Liver (tissue), 9 donors: ENCODE results near the gene ZNF628. TPM values are rescaled to one million over a fixed set of nuclear protein-coding genes. Genes with fewer than 3 reads are reported as not detected.

Source experiments
- DNase-seq: peaks from one replicate; pipeline ENCODE4 v3.0.0-alpha.2; 2017; ENCODE audit warnings: low spot score
- H3K27ac ChIP-seq, 2 donors: one replicate each; pipeline ENCODE4 v1.7.0; 2013; ENCODE audit warnings: inconsistent platforms in 2 of 2, low read length in 2 of 2, control low read depth in 1 of 2, low read depth in 1 of 2, mild to moderate bottlenecking in 1 of 2
- H3K27me3 ChIP-seq, 4 donors: one replicate each; pipeline versions ENCODE4 v1.6.1 to v1.7.0; 2013; ENCODE audit warnings: low read length in 3 of 4, inconsistent platforms in 1 of 4, mild to moderate bottlenecking in 1 of 4, moderate library complexity in 1 of 4; ENCODE audit not compliant: control insufficient read depth in 4 of 4, insufficient read depth in 4 of 4
- H3K36me3 ChIP-seq, 4 donors: one replicate each; pipeline versions ENCODE4 v1.6.1 to v1.7.0; 2013; ENCODE audit warnings: low read length in 3 of 4, mild to moderate bottlenecking in 3 of 4, low read depth in 1 of 4, moderate library complexity in 1 of 4; ENCODE audit not compliant: control insufficient read depth in 4 of 4, insufficient read depth in 3 of 4
- H3K4me1 ChIP-seq, 4 donors: one replicate each; pipeline versions ENCODE4 v1.6.1 to v1.7.0; 2013; ENCODE audit warnings: low read length in 3 of 4, mild to moderate bottlenecking in 3 of 4, moderate library complexity in 1 of 4; ENCODE audit not compliant: control insufficient read depth in 4 of 4, insufficient read depth in 4 of 4
- H3K4me3 ChIP-seq, 3 donors: one replicate each; pipeline versions ENCODE4 v1.6.1 to v1.7.0; 2013; ENCODE audit warnings: low read length in 3 of 3, control low read depth in 1 of 3, low read depth in 1 of 3, mild to moderate bottlenecking in 1 of 3
- H3K9ac ChIP-seq, 2 donors: one replicate each; pipeline ENCODE4 v1.7.0; 2013; ENCODE audit warnings: low read length in 2 of 2, mild to moderate bottlenecking in 2 of 2, moderate library complexity in 2 of 2, control low read depth in 1 of 2, low read depth in 1 of 2
- H3K9me3 ChIP-seq, 4 donors: one replicate each; pipeline versions ENCODE4 v1.6.1 to v1.7.0; 2013; ENCODE audit warnings: low read length in 3 of 4; ENCODE audit not compliant: control insufficient read depth in 4 of 4
- EGR1 ChIP-seq, 2 donors: IDR thresholded peaks; 2 replicates each; pipeline ENCODE4 v1.6.1; 2016 to 2018; ENCODE audit warnings: antibody characterized with exemption in 2 of 2, low read depth in 2 of 2
- FOXA1 ChIP-seq: IDR thresholded peaks from 2 replicates; pipeline ENCODE4 v1.6.1; 2016; ENCODE audit warnings: antibody characterized with exemption
- FOXA2 ChIP-seq: IDR thresholded peaks from 2 replicates; pipeline ENCODE4 v1.6.1; 2016; ENCODE audit warnings: antibody characterized with exemption
- GABPA ChIP-seq, 2 donors: IDR thresholded peaks in 1 of 2; conservative IDR thresholded peaks in 1 of 2; 2 replicates each; pipeline ENCODE4 v1.6.1; 2016; ENCODE audit warnings: antibody characterized with exemption in 2 of 2, mild to moderate bottlenecking in 1 of 2, moderate library complexity in 1 of 2
- HNF4A ChIP-seq, 2 donors: conservative IDR thresholded peaks; 2 replicates each; pipeline ENCODE4 v1.6.1; 2016; ENCODE audit warnings: antibody characterized with exemption in 2 of 2, mild to moderate bottlenecking in 2 of 2
- HNF4G ChIP-seq: IDR thresholded peaks from 2 replicates; pipeline ENCODE4 v1.6.1; 2016; ENCODE audit warnings: antibody characterized with exemption
- JUND ChIP-seq, 2 donors: IDR thresholded peaks; 2 replicates each; pipeline ENCODE4 v1.6.1; 2016; ENCODE audit warnings: antibody characterized with exemption in 2 of 2
- NR2F2 ChIP-seq: IDR thresholded peaks from 2 replicates; pipeline ENCODE4 v1.6.1; 2016; ENCODE audit warnings: antibody characterized with exemption
- RAD21 ChIP-seq, 2 donors: IDR thresholded peaks; 2 replicates each; pipeline ENCODE4 v1.6.1; 2016; ENCODE audit warnings: antibody characterized with exemption in 2 of 2, mild to moderate bottlenecking in 2 of 2
- RXRA ChIP-seq, 2 donors: IDR thresholded peaks; 2 replicates each; pipeline ENCODE4 v1.6.1; 2017 to 2018; ENCODE audit warnings: antibody characterized with exemption in 2 of 2, mild to moderate bottlenecking in 1 of 2
- SP1 ChIP-seq: IDR thresholded peaks from 2 replicates; pipeline ENCODE4 v1.6.1; 2018; ENCODE audit warnings: antibody characterized with exemption, mild to moderate bottlenecking
- TAF1 ChIP-seq: conservative IDR thresholded peaks from 2 replicates; pipeline ENCODE4 v1.6.1; 2016; ENCODE audit warnings: antibody characterized with exemption, mild to moderate bottlenecking
- YY1 ChIP-seq: IDR thresholded peaks from 2 replicates; pipeline ENCODE4 v1.6.1; 2016; ENCODE audit warnings: antibody characterized with exemption, mild to moderate bottlenecking
- WGBS: extraction: QIAGEN DNeasy Blood & Tissue Kit; methylation state at CpG from one replicate; pipeline ENCODE4 v1.1.7; 2013; 5-methylcytosine and 5-hydroxymethylcytosine counted together
- polyA plus RNA-seq, 2 donors: library from polyadenylated mRNA; stranded (reverse) in 1 of 2; unstranded in 1 of 2; fragments of 200-250 nt in 1 of 2; fragments of >200 nt in 1 of 2; fragmentation: Nextera tagmentation in 1 of 2; extraction: Ambion mirVana in 1 of 2; gene quantifications; one replicate each; pipeline versions ENCODE4 v1.2.1 to v1.2.3, GENCODE V29; 2013 to 2015
- total RNA-seq, 2 donors: library from RNA; depleted of rRNA; stranded (reverse); fragments of >200 nt; gene quantifications; one replicate each; pipeline ENCODE4 v1.2.3, GENCODE V29; 2014
- TF ChIP-seq, protein P1 (sequence below): fragments of 150-350 bp; IDR thresholded peaks from 2 replicates; pipeline ENCODE4 v1.5.1; 2017; ENCODE audit warnings: improper control_type of control experiment, low read depth, low read length; ENCODE audit not compliant: missing input control
- TF ChIP-seq, protein P2 (sequence below): IDR thresholded peaks from 2 replicates; pipeline ENCODE4 v1.6.1; 2016; ENCODE audit warnings: antibody characterized with exemption, mild to moderate bottlenecking
- TF ChIP-seq, protein P3 (sequence below): IDR thresholded peaks from 2 replicates; pipeline ENCODE4 v1.6.1; 2016; ENCODE audit warnings: antibody characterized with exemption
- TF ChIP-seq, protein P4 (sequence below): IDR thresholded peaks from 2 replicates; pipeline ENCODE4 v1.6.1; 2016; ENCODE audit warnings: antibody characterized with exemption
- donor health status: healthy.
- donor health status: healthy.
- donor health status: healthy.
- donor health status: healthy.
- donor health status: healthy.

ZNF628 gene
- total and polyA plus RNA-seq, 4 donors: 0.99 to 4.4 (median 1.5) TPM

DNA sequence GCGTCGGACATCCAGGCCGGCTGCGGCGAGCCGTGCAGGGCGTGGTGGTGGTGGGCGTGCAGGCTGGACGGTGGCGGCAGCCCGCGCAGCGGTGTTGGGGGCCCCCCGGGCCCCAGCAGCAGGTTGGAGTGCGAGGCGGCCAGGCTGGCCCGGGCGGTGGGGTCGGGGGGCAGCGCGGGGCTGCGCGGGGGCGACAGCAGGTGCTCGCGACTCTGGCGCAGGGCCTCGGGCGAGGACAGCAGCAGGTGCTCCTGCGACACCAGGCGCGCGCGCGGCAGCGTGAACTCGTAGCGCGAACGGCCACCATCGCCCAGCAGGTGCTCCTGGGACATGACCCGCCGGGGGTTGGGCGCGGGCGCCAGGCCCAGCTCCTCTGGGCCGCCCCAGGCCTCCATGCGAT, 43.1 kb upstream of the ZNF628 start:
- no peaks in the 10 kb centered on the region for H3K4me1 ChIP-seq
- no peak overlapping the region for H3K4me3 ChIP-seq
- H3K27me3 ChIP-seq: peaks cover under 1 to 10% (median 8%) of the 10 kb centered on the region in 4 donors
- no peak overlapping the region for H3K27ac ChIP-seq
- no peaks in the 10 kb centered on the region for H3K9me3 ChIP-seq
- DNase-seq: no peak
- 17% methylated on average over 48 of the region's 48 CpGs for WGBS
- H3K9ac ChIP-seq: no peak overlapping the region
- H3K36me3 ChIP-seq: no peaks in the 10 kb centered on the region
- TF ChIP-seq, protein P1, sequence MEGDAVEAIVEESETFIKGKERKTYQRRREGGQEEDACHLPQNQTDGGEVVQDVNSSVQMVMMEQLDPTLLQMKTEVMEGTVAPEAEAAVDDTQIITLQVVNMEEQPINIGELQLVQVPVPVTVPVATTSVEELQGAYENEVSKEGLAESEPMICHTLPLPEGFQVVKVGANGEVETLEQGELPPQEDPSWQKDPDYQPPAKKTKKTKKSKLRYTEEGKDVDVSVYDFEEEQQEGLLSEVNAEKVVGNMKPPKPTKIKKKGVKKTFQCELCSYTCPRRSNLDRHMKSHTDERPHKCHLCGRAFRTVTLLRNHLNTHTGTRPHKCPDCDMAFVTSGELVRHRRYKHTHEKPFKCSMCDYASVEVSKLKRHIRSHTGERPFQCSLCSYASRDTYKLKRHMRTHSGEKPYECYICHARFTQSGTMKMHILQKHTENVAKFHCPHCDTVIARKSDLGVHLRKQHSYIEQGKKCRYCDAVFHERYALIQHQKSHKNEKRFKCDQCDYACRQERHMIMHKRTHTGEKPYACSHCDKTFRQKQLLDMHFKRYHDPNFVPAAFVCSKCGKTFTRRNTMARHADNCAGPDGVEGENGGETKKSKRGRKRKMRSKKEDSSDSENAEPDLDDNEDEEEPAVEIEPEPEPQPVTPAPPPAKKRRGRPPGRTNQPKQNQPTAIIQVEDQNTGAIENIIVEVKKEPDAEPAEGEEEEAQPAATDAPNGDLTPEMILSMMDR: no peak
- TF ChIP-seq TAF1 (no peak), GABPA (IDR thresholded peaks at IDR 0.05 in 1 of 2, conservative IDR thresholded peaks at IDR 0.05 in 1 of 2) (no peak), YY1 (no peak), HNF4G (no peak), FOXA1 (no peak), FOXA2 (no peak), NR2F2 (no peak), RAD21 (IDR thresholded peaks at IDR 0.05) (no peak), HNF4A (conservative IDR thresholded peaks at IDR 0.05) (no peak), EGR1 (IDR thresholded peaks at IDR 0.05; ENCODE audit: low read depth in 2 of 2) (no peak), SP1 (no peak), RXRA (IDR thresholded peaks at IDR 0.05) (no peak), JUND (IDR thresholded peaks at IDR 0.05) (no peak)
- TF ChIP-seq, protein P2, sequence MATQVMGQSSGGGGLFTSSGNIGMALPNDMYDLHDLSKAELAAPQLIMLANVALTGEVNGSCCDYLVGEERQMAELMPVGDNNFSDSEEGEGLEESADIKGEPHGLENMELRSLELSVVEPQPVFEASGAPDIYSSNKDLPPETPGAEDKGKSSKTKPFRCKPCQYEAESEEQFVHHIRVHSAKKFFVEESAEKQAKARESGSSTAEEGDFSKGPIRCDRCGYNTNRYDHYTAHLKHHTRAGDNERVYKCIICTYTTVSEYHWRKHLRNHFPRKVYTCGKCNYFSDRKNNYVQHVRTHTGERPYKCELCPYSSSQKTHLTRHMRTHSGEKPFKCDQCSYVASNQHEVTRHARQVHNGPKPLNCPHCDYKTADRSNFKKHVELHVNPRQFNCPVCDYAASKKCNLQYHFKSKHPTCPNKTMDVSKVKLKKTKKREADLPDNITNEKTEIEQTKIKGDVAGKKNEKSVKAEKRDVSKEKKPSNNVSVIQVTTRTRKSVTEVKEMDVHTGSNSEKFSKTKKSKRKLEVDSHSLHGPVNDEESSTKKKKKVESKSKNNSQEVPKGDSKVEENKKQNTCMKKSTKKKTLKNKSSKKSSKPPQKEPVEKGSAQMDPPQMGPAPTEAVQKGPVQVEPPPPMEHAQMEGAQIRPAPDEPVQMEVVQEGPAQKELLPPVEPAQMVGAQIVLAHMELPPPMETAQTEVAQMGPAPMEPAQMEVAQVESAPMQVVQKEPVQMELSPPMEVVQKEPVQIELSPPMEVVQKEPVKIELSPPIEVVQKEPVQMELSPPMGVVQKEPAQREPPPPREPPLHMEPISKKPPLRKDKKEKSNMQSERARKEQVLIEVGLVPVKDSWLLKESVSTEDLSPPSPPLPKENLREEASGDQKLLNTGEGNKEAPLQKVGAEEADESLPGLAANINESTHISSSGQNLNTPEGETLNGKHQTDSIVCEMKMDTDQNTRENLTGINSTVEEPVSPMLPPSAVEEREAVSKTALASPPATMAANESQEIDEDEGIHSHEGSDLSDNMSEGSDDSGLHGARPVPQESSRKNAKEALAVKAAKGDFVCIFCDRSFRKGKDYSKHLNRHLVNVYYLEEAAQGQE: no peak
- TF ChIP-seq, protein P3, sequence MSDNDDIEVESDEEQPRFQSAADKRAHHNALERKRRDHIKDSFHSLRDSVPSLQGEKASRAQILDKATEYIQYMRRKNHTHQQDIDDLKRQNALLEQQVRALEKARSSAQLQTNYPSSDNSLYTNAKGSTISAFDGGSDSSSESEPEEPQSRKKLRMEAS: no peak
- TF ChIP-seq, protein P4, sequence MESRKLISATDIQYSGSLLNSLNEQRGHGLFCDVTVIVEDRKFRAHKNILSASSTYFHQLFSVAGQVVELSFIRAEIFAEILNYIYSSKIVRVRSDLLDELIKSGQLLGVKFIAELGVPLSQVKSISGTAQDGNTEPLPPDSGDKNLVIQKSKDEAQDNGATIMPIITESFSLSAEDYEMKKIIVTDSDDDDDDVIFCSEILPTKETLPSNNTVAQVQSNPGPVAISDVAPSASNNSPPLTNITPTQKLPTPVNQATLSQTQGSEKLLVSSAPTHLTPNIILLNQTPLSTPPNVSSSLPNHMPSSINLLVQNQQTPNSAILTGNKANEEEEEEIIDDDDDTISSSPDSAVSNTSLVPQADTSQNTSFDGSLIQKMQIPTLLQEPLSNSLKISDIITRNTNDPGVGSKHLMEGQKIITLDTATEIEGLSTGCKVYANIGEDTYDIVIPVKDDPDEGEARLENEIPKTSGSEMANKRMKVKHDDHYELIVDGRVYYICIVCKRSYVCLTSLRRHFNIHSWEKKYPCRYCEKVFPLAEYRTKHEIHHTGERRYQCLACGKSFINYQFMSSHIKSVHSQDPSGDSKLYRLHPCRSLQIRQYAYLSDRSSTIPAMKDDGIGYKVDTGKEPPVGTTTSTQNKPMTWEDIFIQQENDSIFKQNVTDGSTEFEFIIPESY: no peak
